ENCODE measurements around the gene CLEC2A. TPM values are rescaled to one million over a fixed set of nuclear protein-coding genes. Genes with fewer than 3 reads are reported as not detected.

Gene CLEC2A
- total and polyA plus RNA-seq, 2 experiments from 2014 or later = not detected

DNA sequence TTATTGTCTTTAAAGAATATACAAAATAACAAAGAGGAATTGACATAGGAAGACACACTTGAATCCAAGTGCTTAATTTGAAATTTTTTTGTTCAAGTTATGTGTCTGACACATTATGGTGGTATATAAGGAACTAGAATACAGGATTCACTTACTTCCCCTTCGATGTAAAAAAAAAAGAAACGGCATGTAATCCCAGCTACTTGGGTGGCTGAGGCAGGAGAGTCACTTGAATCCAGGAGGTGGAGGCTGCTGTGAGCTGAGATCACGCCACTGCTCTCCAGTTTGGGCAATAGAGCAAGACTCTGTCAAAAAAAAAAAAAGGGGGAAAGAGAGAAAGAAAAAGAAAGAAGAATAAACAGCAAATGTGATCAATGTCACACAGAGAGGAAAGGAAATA is 48.0 kb upstream of the CLEC2A start (continued):
- no peak for TF ChIP-seq ZNF462 (CRISPR knock-in tag; IDR thresholded peaks at IDR 0.05)
- no peak for TF ChIP-seq CTCF (conservative IDR thresholded peaks at IDR 0.05; ENCODE audit: low read depth in 2 of 2)
- TF ChIP-seq, protein P1, sequence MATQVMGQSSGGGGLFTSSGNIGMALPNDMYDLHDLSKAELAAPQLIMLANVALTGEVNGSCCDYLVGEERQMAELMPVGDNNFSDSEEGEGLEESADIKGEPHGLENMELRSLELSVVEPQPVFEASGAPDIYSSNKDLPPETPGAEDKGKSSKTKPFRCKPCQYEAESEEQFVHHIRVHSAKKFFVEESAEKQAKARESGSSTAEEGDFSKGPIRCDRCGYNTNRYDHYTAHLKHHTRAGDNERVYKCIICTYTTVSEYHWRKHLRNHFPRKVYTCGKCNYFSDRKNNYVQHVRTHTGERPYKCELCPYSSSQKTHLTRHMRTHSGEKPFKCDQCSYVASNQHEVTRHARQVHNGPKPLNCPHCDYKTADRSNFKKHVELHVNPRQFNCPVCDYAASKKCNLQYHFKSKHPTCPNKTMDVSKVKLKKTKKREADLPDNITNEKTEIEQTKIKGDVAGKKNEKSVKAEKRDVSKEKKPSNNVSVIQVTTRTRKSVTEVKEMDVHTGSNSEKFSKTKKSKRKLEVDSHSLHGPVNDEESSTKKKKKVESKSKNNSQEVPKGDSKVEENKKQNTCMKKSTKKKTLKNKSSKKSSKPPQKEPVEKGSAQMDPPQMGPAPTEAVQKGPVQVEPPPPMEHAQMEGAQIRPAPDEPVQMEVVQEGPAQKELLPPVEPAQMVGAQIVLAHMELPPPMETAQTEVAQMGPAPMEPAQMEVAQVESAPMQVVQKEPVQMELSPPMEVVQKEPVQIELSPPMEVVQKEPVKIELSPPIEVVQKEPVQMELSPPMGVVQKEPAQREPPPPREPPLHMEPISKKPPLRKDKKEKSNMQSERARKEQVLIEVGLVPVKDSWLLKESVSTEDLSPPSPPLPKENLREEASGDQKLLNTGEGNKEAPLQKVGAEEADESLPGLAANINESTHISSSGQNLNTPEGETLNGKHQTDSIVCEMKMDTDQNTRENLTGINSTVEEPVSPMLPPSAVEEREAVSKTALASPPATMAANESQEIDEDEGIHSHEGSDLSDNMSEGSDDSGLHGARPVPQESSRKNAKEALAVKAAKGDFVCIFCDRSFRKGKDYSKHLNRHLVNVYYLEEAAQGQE (IDR thresholded peaks at IDR 0.05; ENCODE audit: unreplicated experiment) = no peak
- TF ChIP-seq, protein P2, sequence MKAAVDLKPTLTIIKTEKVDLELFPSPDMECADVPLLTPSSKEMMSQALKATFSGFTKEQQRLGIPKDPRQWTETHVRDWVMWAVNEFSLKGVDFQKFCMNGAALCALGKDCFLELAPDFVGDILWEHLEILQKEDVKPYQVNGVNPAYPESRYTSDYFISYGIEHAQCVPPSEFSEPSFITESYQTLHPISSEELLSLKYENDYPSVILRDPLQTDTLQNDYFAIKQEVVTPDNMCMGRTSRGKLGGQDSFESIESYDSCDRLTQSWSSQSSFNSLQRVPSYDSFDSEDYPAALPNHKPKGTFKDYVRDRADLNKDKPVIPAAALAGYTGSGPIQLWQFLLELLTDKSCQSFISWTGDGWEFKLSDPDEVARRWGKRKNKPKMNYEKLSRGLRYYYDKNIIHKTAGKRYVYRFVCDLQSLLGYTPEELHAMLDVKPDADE (IDR thresholded peaks at IDR 0.05) = no peak
